Panc1 (cell line): Measurements from ENCODE around the gene DSCAM. TPM values are rescaled to one million over a fixed set of nuclear protein-coding genes. Genes with fewer than 3 reads are reported as not detected.

ENCODE experiments used
- ATAC-seq: fragments of 200-7000 bp; cut with Tn5 transposase; 2 replicates; pipeline ENCODE4 v1.9.1; 2020; ENCODE audit warnings: mild to moderate bottlenecking, moderate library complexity
- BruUV-seq: library from RNA; stranded (reverse); fragments of 400-500 nt; replicated peaks from 2 replicates; lab custom pipeline; 2021; lab: Mats Ljungman, UMichigan
- CTCF ChIA-PET: fragments of 300-600 bp; sonication (Branson Sonifier 250); formaldehyde crosslinking; loops from one replicate; lab custom pipeline; 2022; ENCODE audit warnings: antibody characterized with exemption; lab: Charles Lee
- POLR2A ChIA-PET: fragments of 300-600 bp; sonication (Branson Sonifier 250); formaldehyde crosslinking; loops from one replicate; lab custom pipeline; 2022; ENCODE audit warnings: antibody characterized with exemption; lab: Charles Lee
- DNase-seq: peaks from one replicate; pipeline ENCODE4 v3.0.0-alpha.2; 2010; ENCODE audit warnings: low read depth, low spot score
- H3K27ac ChIP-seq: 2 replicates; pipeline ENCODE4 v1.5.1; 2011; ENCODE audit warnings: mild to moderate bottlenecking, low read length, inconsistent platforms
- H3K27me3 ChIP-seq: fragments of 200-500 bp; sonication (Bioruptor generic); 2 replicates; pipeline ENCODE4 v1.6.0; 2014; ENCODE audit warnings: low read length, inconsistent platforms; ENCODE audit not compliant: control insufficient read depth, insufficient read depth
- H3K36me3 ChIP-seq: fragments of 200-500 bp; sonication (Bioruptor generic); 2 replicates; pipeline ENCODE4 v1.5.1; 2014; ENCODE audit warnings: inconsistent platforms, mild to moderate bottlenecking, low read length, moderate library complexity; ENCODE audit not compliant: control insufficient read depth, insufficient read depth
- H3K4me1 ChIP-seq: 2 replicates; pipeline ENCODE4 v1.5.1; 2011; ENCODE audit warnings: inconsistent platforms, mild to moderate bottlenecking, low read length, moderate library complexity; ENCODE audit not compliant: control insufficient read depth, insufficient read depth
- H3K4me3 ChIP-seq, 2 experiments: 2 replicates each; pipeline ENCODE4 v1.5.1; 2011 to 2012; ENCODE audit warnings: low read depth in 2 of 2, low read length in 2 of 2, mild to moderate bottlenecking in 2 of 2, inconsistent platforms in 1 of 2, moderate library complexity in 1 of 2
- H3K9me3 ChIP-seq: fragments of 200-500 bp; sonication (Bioruptor generic); 2 replicates; pipeline ENCODE4 v1.5.1; 2014; ENCODE audit warnings: low read depth, mild to moderate bottlenecking, inconsistent platforms, low read length, moderate library complexity; ENCODE audit not compliant: control insufficient read depth, insufficient read depth
- CTCF ChIP-seq: fragments of 450-650 bp; IDR thresholded peaks from 2 replicates; pipeline ENCODE4 v1.5.1; 2017; ENCODE audit warnings: mild to moderate bottlenecking
- POLR2AphosphoS5 ChIP-seq: IDR thresholded peaks from 2 replicates; pipeline ENCODE4 v1.6.1; 2012; ENCODE audit warnings: mild to moderate bottlenecking, low read depth, low read length, moderate library complexity
- SIN3A ChIP-seq: IDR thresholded peaks from 2 replicates; pipeline ENCODE4 v1.6.1; 2012; ENCODE audit warnings: low read depth, mild to moderate bottlenecking, low read length, moderate library complexity, borderline replicate concordance; ENCODE audit not compliant: insufficient read depth
- TCF7L2 ChIP-seq: IDR thresholded peaks from 2 replicates; pipeline ENCODE4 v1.6.1; 2011; ENCODE audit warnings: mild to moderate bottlenecking, low read depth, low read length, inconsistent platforms
- in situ Hi-C: cut with HindIII; loops from 2 replicates; pipeline ENCODE4 v1.10.0; 2016; ENCODE audit warnings: low sequenced_read_pairs, low pct_unique_long_range_greater_than_20kb
- intact Hi-C: fragments of 100-400 bp; cut with micrococcal nuclease; formaldehyde crosslinking; loops from one replicate; pipeline ENCODE4 v1.10.0; 2022; ENCODE audit not compliant: unreplicated experiment
- total RNA-seq: library from RNA; stranded (reverse); gene quantifications from one replicate; pipeline ENCODE4 v1.2.1, GENCODE V29; 2021; ENCODE audit not compliant: unreplicated experiment
- TF ChIP-seq, protein P1 (sequence below), 2 experiments: IDR thresholded peaks; 2 replicates each; pipeline ENCODE4 v1.6.1; 2011 to 2012; ENCODE audit warnings: low read depth in 2 of 2, control low read depth in 1 of 2, low read length in 1 of 2, mild to moderate bottlenecking in 1 of 2, moderate library complexity in 1 of 2; ENCODE audit not compliant: insufficient read depth in 1 of 2

DSCAM gene
- total RNA-seq, 1 experiment from 2014 or later, result not detected

DNA sequence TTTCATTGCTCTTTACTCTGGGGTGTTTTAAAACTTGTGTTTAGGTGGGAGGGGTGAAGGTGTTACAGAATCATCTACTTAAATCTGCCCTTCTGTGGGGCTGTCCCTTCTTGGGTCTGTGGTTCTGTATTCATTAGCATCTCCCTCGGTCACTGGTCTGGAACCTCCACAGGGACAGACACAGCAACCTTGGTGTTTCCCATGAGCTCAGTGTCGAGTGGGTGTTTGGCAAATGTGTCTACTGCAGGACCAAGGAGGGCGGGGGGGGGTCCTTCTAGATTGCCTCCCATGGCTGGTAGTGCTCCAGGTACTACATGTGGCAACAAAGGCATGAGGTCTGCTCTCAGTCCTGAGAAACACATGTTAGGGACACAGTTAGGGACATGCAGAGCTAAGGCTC, 706.3 kb downstream of the DSCAM start:
- intact Hi-C loops, result loop anchor here (5.0 kb wide), 1 partner anchor 927 kb away; no protein-coding TSS in a partner anchor
- Histone ChIP-seq H3K4me1 (no peaks in the 10 kb centered on the region; the same call in 1 of the 2 replicates), H3K9me3 (no peaks in the 10 kb centered on the region), H3K27me3 (no peaks in the 10 kb centered on the region), H3K4me3 (no peak overlapping the region), H3K27ac (no peak overlapping the region), H3K36me3 (no peaks in the 10 kb centered on the region)
- ChIA-PET CTCF (no interaction called here), POLR2A (no interaction called here)
- ATAC-seq (no peak), DNase-seq (no peak)
- in situ Hi-C loops, result no loop called here
- TF ChIP-seq SIN3A (no peak), CTCF (no peak), POLR2AphosphoS5 (no peak), TCF7L2 (no peak)
- TF ChIP-seq, protein P1, sequence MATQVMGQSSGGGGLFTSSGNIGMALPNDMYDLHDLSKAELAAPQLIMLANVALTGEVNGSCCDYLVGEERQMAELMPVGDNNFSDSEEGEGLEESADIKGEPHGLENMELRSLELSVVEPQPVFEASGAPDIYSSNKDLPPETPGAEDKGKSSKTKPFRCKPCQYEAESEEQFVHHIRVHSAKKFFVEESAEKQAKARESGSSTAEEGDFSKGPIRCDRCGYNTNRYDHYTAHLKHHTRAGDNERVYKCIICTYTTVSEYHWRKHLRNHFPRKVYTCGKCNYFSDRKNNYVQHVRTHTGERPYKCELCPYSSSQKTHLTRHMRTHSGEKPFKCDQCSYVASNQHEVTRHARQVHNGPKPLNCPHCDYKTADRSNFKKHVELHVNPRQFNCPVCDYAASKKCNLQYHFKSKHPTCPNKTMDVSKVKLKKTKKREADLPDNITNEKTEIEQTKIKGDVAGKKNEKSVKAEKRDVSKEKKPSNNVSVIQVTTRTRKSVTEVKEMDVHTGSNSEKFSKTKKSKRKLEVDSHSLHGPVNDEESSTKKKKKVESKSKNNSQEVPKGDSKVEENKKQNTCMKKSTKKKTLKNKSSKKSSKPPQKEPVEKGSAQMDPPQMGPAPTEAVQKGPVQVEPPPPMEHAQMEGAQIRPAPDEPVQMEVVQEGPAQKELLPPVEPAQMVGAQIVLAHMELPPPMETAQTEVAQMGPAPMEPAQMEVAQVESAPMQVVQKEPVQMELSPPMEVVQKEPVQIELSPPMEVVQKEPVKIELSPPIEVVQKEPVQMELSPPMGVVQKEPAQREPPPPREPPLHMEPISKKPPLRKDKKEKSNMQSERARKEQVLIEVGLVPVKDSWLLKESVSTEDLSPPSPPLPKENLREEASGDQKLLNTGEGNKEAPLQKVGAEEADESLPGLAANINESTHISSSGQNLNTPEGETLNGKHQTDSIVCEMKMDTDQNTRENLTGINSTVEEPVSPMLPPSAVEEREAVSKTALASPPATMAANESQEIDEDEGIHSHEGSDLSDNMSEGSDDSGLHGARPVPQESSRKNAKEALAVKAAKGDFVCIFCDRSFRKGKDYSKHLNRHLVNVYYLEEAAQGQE (IDR thresholded peaks at IDR 0.05; ENCODE audit: insufficient read depth in 1 of 2, low read depth in 2 of 2, low read length in 1 of 2), result no peak
- BruUV-seq, result no TSS peak

DNA sequence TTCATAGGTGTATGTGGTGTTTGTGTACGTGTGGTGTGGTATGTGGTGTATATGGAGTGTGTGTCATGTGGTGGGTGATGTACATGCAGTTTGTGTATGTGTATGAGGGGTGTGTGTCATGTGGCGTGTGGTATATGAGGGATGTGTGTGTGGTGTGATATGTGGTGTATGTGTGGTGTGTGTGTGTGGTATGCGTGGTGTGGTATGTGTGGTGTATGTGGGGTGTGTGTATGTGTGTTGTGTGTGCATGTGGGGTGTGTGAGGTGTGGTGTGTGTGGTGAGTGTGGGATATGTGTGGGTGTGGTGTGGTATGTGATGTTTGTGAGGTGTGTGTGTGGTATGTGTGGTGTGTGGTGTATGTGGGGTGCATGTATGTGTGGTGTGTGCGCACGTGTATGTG, 707.3 kb downstream of the DSCAM start:
- intact Hi-C loops (loop anchor here (5.0 kb wide), 1 partner anchor 928 kb away; no protein-coding TSS in a partner anchor), in situ Hi-C loops (no loop called here)
- CTCF ChIA-PET, result no interaction called here
- no peaks in the 10 kb centered on the region for H3K36me3 ChIP-seq
- H3K9me3 ChIP-seq, result no peaks in the 10 kb centered on the region
- DNase-seq (no peak), ATAC-seq (no peak)
- no peak overlapping the region for H3K27ac ChIP-seq
- no peaks in the 10 kb centered on the region; the same call in 1 of the 2 replicates for H3K4me1 ChIP-seq
- POLR2A ChIA-PET, result no interaction called here
- H3K4me3 ChIP-seq, result no peak overlapping the region
- no peaks in the 10 kb centered on the region for H3K27me3 ChIP-seq
- TF ChIP-seq, protein P1 (IDR thresholded peaks at IDR 0.05; ENCODE audit: insufficient read depth in 1 of 2, low read depth in 2 of 2, low read length in 1 of 2), result no peak
- TF ChIP-seq TCF7L2 (no peak), CTCF (no peak), POLR2AphosphoS5 (no peak), SIN3A (no peak)
- BruUV-seq, result no TSS peak
